Measurements from ENCODE around the gene DGCR6L. TPM values are rescaled to one million over a fixed set of nuclear protein-coding genes. Genes with fewer than 3 reads are reported as not detected.

The DGCR6L gene
- total and polyA plus RNA-seq, 2 of the 4 experiments (the other 2 are of a cell fraction): 65.4 to 80.4 TPM

- Histone ChIP-seq H3K56ac (ENCODE audit: extremely low read depth, insufficient read depth, low read length) (no peak overlapping the region), H3K9me1 (ENCODE audit: insufficient read depth, low read length) (no peaks in the 10 kb centered on the region), H2BK5ac (ENCODE audit: low read depth, low read length, poor library complexity, severe bottlenecking) (no peak overlapping the region), H4K8ac (ENCODE audit: low read depth in 2 of 2, low read length in 2 of 2) (no peak overlapping the region), H3K27me3 (ENCODE audit: control insufficient read depth, insufficient read depth, low read length) (peaks cover 8% of the 10 kb centered on the region; the same call in 1 of the 2 replicates), H3K79me1 (ENCODE audit: low read depth in 1 of 2, low read length in 2 of 2) (no peaks in the 10 kb centered on the region), H2AFZ (replicated peaks; ENCODE audit: low read length, poor library complexity) (peak overlapping the region; percentile 67), H3K23ac (ENCODE audit: low read depth, low read length) (no peak overlapping the region), H3K4ac (ENCODE audit: low read depth, low read length) (no peak overlapping the region), H4K20me1 (ENCODE audit: insufficient read depth, low read length) (no peaks in the 10 kb centered on the region), H3K4me2 (ENCODE audit: low read depth, low read length) (no peak overlapping the region), H2BK120ac (ENCODE audit: low read depth, low read length) (no peak overlapping the region), H3K14ac (replicated peaks; ENCODE audit: low read depth, low read length) (no peak overlapping the region), H4K91ac (ENCODE audit: insufficient read depth, low read depth, low read length) (no peak overlapping the region), H2AK5ac (ENCODE audit: low read depth, low read length) (no peak overlapping the region), H2AK9ac (replicated peaks; ENCODE audit: low read depth, low read length, poor library complexity) (no peak overlapping the region), H3K4me1 (ENCODE audit: control insufficient read depth, insufficient read depth, low read length) (no peaks in the 10 kb centered on the region), H2BK15ac (ENCODE audit: low read depth, low read length) (no peak overlapping the region), H2BK20ac (ENCODE audit: low read depth, low read length) (no peak overlapping the region), H3K27ac (ENCODE audit: insufficient read depth, low read length) (no peak overlapping the region), H3K9ac (ENCODE audit: low read depth, low read length) (no peak overlapping the region), H3K36me3 (ENCODE audit: control insufficient read depth, insufficient read depth, low read length) (no peaks in the 10 kb centered on the region), H3K9me3 (ENCODE audit: control insufficient read depth, insufficient read depth, low read length) (no peaks in the 10 kb centered on the region), H3K18ac (ENCODE audit: low read depth, low read length) (no peak overlapping the region), H4K5ac (ENCODE audit: low read depth, low read length) (no peak overlapping the region), H3K4me3 (ENCODE audit: insufficient read depth, low read depth, low read length) (no peak overlapping the region)
- ChIA-PET POLR2A (ENCODE audit: unreplicated experiment) (no interaction called here), CTCF (no interaction called here)
- in situ Hi-C loops (cut with MboI; ENCODE audit: low sequenced_read_pairs) (no loop called here), dilution Hi-C loops (cut with HindIII; ENCODE audit: low sequenced_read_pairs, unreplicated experiment) (no loop called here), intact Hi-C loops (cut with micrococcal nuclease) (no loop called here)
- DNase-seq (no peak), ATAC-seq (ENCODE audit: low read depth) (no peak)
- WGBS, 2 experiments (ENCODE audit: extremely low coverage in 2 of 2, insufficient read length in 1 of 2): 50% methylated on average over 9 of the region's 12 CpGs; no CpG with 5 or more reads in 1 of the 2 experiments
- TF ChIP-seq NFE2L2 (IDR thresholded peaks at IDR 0.05; ENCODE audit: low read depth, low read length): no peak
- no peak for TF ChIP-seq BHLHE40 (IDR thresholded peaks at IDR 0.05; ENCODE audit: low read depth, low read length)
- no peak for TF ChIP-seq RAD21 (IDR thresholded peaks at IDR 0.05; ENCODE audit: low read length)
- TF ChIP-seq CHD1 (IDR thresholded peaks at IDR 0.05; ENCODE audit: low read depth, low read length): no peak
- TF ChIP-seq MAFK (IDR thresholded peaks at IDR 0.05; ENCODE audit: low read depth, low read length): no peak
- TF ChIP-seq, protein P1, sequence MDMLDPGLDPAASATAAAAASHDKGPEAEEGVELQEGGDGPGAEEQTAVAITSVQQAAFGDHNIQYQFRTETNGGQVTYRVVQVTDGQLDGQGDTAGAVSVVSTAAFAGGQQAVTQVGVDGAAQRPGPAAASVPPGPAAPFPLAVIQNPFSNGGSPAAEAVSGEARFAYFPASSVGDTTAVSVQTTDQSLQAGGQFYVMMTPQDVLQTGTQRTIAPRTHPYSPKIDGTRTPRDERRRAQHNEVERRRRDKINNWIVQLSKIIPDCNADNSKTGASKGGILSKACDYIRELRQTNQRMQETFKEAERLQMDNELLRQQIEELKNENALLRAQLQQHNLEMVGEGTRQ (IDR thresholded peaks at IDR 0.05; ENCODE audit: low read depth, low read length): no peak
- no peak for TF ChIP-seq POLR2A (IDR thresholded peaks at IDR 0.05; ENCODE audit: low read depth, low read length)
- no peak for TF ChIP-seq FOS (IDR thresholded peaks at IDR 0.05; ENCODE audit: low read depth, low read length)
- TF ChIP-seq CEBPB (IDR thresholded peaks at IDR 0.05; ENCODE audit: low read depth, low read length): no peak
- TF ChIP-seq CTCF (conservative IDR thresholded peaks at IDR 0.05; ENCODE audit: low read depth, low read length): no peak
- no peak for TF ChIP-seq SMC3 (IDR thresholded peaks at IDR 0.05; ENCODE audit: low read depth, low read length)
- no peak for TF ChIP-seq MAZ (IDR thresholded peaks at IDR 0.05; ENCODE audit: borderline replicate concordance, low read depth, low read length)
- no peak for TF ChIP-seq RCOR1 (IDR thresholded peaks at IDR 0.05; ENCODE audit: insufficient replicate concordance, low read length)
- TF ChIP-seq RFX5 (IDR thresholded peaks at IDR 0.05; ENCODE audit: low read depth, low read length): no peak
- TF ChIP-seq ELK1 (IDR thresholded peaks at IDR 0.05; ENCODE audit: borderline replicate concordance, low read depth, low read length): no peak
- TF ChIP-seq MXI1 (IDR thresholded peaks at IDR 0.05; ENCODE audit: borderline replicate concordance, low read depth, low read length): no peak
- no TSS peak for BruUV-seq (replicated peaks)
These were observed 46.1 kb downstream of the DGCR6L start for GRCh38 chr22:20273758-20274181.
